OCI-LY3 (cell line): Measurements from ENCODE around the gene C12orf42.

Experiments
- EZH2phosphoT487 ChIP-seq: fragments of 200-600 bp; shearing (Covaris generic); IDR thresholded peaks from 2 replicates; pipeline ENCODE4 v1.6.1; 2018; ENCODE audit warnings: antibody characterized with exemption, mixed run types, low read depth
- TF ChIP-seq, protein P1 (sequence below): fragments of 200-600, 300-600 bp; sonication (generic); IDR thresholded peaks from 2 replicates; pipeline ENCODE4 v1.5.1; 2014; ENCODE audit warnings: antibody characterized with exemption, low read length, low read depth

DNA sequence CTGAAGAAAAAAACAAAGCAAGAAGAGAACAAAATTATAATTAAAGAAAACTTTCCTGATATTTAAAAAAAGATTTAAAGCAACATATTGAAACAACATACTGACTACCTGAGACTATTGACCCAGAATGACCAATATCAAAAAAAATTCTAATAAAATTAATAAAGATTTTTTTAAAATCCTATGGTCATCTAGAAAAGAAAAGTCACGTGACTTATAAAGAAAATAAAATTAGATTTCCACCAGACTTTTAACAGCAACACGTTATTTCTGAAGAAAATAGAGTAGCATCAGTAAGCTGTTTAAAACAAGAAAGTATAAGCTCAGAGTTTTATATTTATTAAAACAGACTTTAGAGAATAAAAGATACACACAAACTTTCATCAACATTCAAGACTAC, 238.0 kb downstream of the C12orf42 start:
- TF ChIP-seq, protein P1, sequence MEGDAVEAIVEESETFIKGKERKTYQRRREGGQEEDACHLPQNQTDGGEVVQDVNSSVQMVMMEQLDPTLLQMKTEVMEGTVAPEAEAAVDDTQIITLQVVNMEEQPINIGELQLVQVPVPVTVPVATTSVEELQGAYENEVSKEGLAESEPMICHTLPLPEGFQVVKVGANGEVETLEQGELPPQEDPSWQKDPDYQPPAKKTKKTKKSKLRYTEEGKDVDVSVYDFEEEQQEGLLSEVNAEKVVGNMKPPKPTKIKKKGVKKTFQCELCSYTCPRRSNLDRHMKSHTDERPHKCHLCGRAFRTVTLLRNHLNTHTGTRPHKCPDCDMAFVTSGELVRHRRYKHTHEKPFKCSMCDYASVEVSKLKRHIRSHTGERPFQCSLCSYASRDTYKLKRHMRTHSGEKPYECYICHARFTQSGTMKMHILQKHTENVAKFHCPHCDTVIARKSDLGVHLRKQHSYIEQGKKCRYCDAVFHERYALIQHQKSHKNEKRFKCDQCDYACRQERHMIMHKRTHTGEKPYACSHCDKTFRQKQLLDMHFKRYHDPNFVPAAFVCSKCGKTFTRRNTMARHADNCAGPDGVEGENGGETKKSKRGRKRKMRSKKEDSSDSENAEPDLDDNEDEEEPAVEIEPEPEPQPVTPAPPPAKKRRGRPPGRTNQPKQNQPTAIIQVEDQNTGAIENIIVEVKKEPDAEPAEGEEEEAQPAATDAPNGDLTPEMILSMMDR, result no peak
- TF ChIP-seq EZH2phosphoT487, result no peak
